Keratinocyte (primary cell): ENCODE measurements around the gene TMEM243. TPM values are rescaled to one million over a fixed set of nuclear protein-coding genes. Genes with fewer than 3 reads are reported as not detected.

Experiments used
- DNase-seq: peaks from one replicate; pipeline ENCODE4 v3.0.0-alpha.2; 2011; ENCODE audit warnings: low read depth, missing footprints, low spot score
- FAIRE-seq: peaks from 2 replicates; lab custom pipeline; 2011; peaks lifted over from hg19 to GRCh38; lab: Jason Lieb, UNC
- H2AFZ ChIP-seq: 2 replicates; pipeline ENCODE4 v1.6.0; 2012; ENCODE audit warnings: low read length, control low read depth, inconsistent platforms; ENCODE audit not compliant: control insufficient read depth
- H3K27ac ChIP-seq: 2 replicates; pipeline ENCODE4 v1.5.1; 2011; ENCODE audit warnings: low read length; ENCODE audit not compliant: control insufficient read depth, insufficient read depth
- H3K27me3 ChIP-seq: 3 replicates; pipeline ENCODE4 v1.6.0; 2011; ENCODE audit warnings: low read length; ENCODE audit not compliant: control insufficient read depth, insufficient read depth; ENCODE audit errors: extremely low read depth
- H3K36me3 ChIP-seq, 2 experiments: 2 replicates in 1 of 2; 3 replicates in 1 of 2; pipeline ENCODE4 v1.5.1; 2011; ENCODE audit warnings: low read length in 2 of 2, mild to moderate bottlenecking in 1 of 2; ENCODE audit not compliant: control insufficient read depth in 2 of 2, insufficient read depth in 2 of 2; ENCODE audit errors: extremely low read depth in 1 of 2
- H3K4me1 ChIP-seq: 3 replicates; pipeline ENCODE4 v1.5.1; 2011; ENCODE audit warnings: low read length; ENCODE audit not compliant: control insufficient read depth, insufficient read depth; ENCODE audit errors: extremely low read depth
- H3K4me2 ChIP-seq: 3 replicates; pipeline ENCODE4 v1.6.0; 2011; ENCODE audit warnings: low read depth, low read length; ENCODE audit not compliant: control insufficient read depth, insufficient read depth; ENCODE audit errors: extremely low read depth
- H3K4me3 ChIP-seq, 3 experiments: fragments of 200-600 bp in 1 of 3; sonication (generic) in 1 of 3; 2 replicates in 2 of 3; 3 replicates in 1 of 3; pipeline ENCODE4 v1.5.1; 2011 to 2016; ENCODE audit warnings: low read length in 3 of 3, mild to moderate bottlenecking in 3 of 3, control low read depth in 2 of 3, inconsistent platforms in 1 of 3, low read depth in 1 of 3, mixed read lengths in 1 of 3, mixed run types in 1 of 3, moderate library complexity in 1 of 3; ENCODE audit not compliant: control insufficient read depth in 2 of 3, insufficient read depth in 2 of 3; ENCODE audit errors: extremely low read depth in 1 of 3
- H3K79me2 ChIP-seq: 2 replicates; pipeline ENCODE4 v1.6.0; 2012; ENCODE audit warnings: low read length; ENCODE audit not compliant: control insufficient read depth, insufficient read depth
- H3K9ac ChIP-seq: 3 replicates; pipeline ENCODE4 v1.6.0; 2011; ENCODE audit warnings: low read length; ENCODE audit not compliant: control insufficient read depth, insufficient read depth; ENCODE audit errors: extremely low read depth
- H3K9me1 ChIP-seq: 3 replicates; pipeline ENCODE4 v1.6.0; 2011; ENCODE audit warnings: low read length; ENCODE audit not compliant: control insufficient read depth, insufficient read depth; ENCODE audit errors: extremely low read depth
- H3K9me3 ChIP-seq: 2 replicates; pipeline ENCODE4 v1.5.1; 2012; ENCODE audit warnings: low read depth, low read length; ENCODE audit not compliant: control insufficient read depth
- H4K20me1 ChIP-seq: 3 replicates; pipeline ENCODE4 v1.6.0; 2011; ENCODE audit warnings: low read length; ENCODE audit not compliant: control insufficient read depth, insufficient read depth; ENCODE audit errors: extremely low read depth
- EZH2 ChIP-seq: IDR thresholded peaks from one replicate; pipeline ENCODE4 v1.6.1; 2012; ENCODE audit warnings: inconsistent platforms, mild to moderate bottlenecking, low read length, moderate library complexity
- dilution Hi-C: fragments of 300-500 bp; cut with MboI; formaldehyde crosslinking; loops from one replicate; pipeline ENCODE4 v1.7.0; 2020; ENCODE audit warnings: low sequenced_read_pairs; ENCODE audit not compliant: extremely low pct_ligation_motif_present
- polyA plus RNA-seq, 5 experiments: library from polyadenylated mRNA; depleted of rRNA in 3 of 5; stranded (reverse) in 3 of 5; stranded (forward) in 1 of 5; unstranded in 1 of 5; fragments of >200 nt; gene quantifications; 1 replicate in 1 of 5; 2 replicates in 3 of 5; 3 replicates in 1 of 5; pipeline versions ENCODE4 v1.2.1 to v1.2.3, GENCODE V29; 2011 to 2012; ENCODE audit warnings: missing spikeins in 2 of 5, low read depth in 1 of 5, low replicate concordance in 1 of 5
- TF ChIP-seq, protein P1 (sequence below), 3 experiments: IDR thresholded peaks in 1 of 3; conservative IDR thresholded peaks in 1 of 3; optimal IDR thresholded peaks in 1 of 3; 2 replicates in 2 of 3; 3 replicates in 1 of 3; pipeline versions ENCODE3 to v1.5.1; 2011; ENCODE audit warnings: low read length in 3 of 3, mild to moderate bottlenecking in 3 of 3, moderate library complexity in 2 of 3, control low read depth in 1 of 3, inconsistent platforms in 1 of 3; ENCODE audit not compliant: insufficient read depth in 2 of 3; ENCODE audit errors: extremely low read depth in 1 of 3

TMEM243 gene
- polyA plus RNA-seq, 1 donor (not counting 4 experiments of a cell fraction or from before 2014, with no cell fraction given), result 30.6 TPM

DNA sequence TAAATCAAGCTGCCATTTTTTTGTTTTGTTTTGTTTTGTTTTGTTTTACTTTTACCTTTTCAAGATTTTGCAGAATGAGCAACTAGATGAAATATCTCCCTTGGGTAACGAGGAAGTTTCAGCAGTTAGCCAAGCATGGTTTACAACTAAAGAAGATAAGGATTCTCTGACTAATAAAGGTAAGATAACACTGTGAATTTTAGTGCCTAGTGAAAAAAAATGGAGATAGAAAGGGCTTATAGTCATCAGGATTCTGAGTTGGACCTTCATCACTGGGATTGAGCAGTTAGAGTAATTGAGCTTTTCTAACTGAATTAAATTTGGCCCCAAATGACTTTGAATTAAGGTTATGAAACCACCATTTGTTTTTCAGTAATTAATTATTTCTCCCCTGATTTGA is 46.1 kb downstream of the TMEM243 start:
- Histone ChIP-seq H3K9ac (no peak overlapping the region), H3K79me2 (no peaks in the 10 kb centered on the region), H3K27me3 (no peaks in the 10 kb centered on the region), H4K20me1 (no peaks in the 10 kb centered on the region), H3K36me3 (peaks cover 22 to 43% of the 10 kb centered on the region in 2 experiments), H3K4me1 (no peaks in the 10 kb centered on the region), H3K4me2 (no peak overlapping the region), H2AFZ (no peak overlapping the region), H3K9me1 (no peaks in the 10 kb centered on the region), H3K27ac (no peak overlapping the region), H3K4me3 (no peak overlapping the region), H3K9me3 (no peaks in the 10 kb centered on the region)
- TF ChIP-seq, protein P1, sequence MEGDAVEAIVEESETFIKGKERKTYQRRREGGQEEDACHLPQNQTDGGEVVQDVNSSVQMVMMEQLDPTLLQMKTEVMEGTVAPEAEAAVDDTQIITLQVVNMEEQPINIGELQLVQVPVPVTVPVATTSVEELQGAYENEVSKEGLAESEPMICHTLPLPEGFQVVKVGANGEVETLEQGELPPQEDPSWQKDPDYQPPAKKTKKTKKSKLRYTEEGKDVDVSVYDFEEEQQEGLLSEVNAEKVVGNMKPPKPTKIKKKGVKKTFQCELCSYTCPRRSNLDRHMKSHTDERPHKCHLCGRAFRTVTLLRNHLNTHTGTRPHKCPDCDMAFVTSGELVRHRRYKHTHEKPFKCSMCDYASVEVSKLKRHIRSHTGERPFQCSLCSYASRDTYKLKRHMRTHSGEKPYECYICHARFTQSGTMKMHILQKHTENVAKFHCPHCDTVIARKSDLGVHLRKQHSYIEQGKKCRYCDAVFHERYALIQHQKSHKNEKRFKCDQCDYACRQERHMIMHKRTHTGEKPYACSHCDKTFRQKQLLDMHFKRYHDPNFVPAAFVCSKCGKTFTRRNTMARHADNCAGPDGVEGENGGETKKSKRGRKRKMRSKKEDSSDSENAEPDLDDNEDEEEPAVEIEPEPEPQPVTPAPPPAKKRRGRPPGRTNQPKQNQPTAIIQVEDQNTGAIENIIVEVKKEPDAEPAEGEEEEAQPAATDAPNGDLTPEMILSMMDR (optimal IDR thresholded peaks at IDR 0.05 in 1 of 3, IDR thresholded peaks at IDR 0.05 in 1 of 3, conservative IDR thresholded peaks at IDR 0.05 in 1 of 3; ENCODE audit: extremely low read depth in 1 of 3, insufficient read depth in 2 of 3, low read length in 3 of 3), result no peak
- TF ChIP-seq EZH2, result no peak
- no peak for FAIRE-seq
- no peak for DNase-seq
- dilution Hi-C loops, result no loop called here

DNA sequence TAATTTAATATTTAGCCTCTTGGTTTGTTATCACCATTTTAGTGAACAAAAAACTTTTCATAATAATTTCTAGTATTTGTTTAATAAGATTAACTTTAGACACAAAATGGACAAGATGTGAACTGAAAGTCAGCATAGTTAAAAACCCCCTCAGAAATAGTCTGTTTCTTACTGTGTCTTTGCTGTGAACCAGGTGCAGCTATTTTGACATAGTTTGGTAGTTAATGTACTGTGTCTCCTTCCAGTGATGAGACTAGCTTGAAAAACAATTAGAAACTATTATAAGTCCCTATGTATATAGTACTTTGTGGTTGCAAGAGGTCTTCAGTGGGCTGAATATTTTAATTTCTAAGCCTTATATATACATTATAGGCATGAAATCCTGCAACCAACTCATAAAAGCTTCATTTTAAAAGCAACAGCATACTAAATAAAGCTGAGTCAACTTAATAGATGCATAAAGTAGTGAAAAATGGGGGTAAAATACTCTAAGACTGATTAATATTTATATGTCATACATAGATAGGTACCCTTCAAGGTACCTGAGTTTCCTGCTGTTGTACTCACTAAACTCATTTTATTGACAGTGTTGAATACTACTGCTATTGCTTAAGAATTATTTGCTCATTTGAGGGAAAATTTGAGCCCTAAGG is 48.1 kb downstream of the TMEM243 start:
- FAIRE-seq, result no peak
- H3K36me3 ChIP-seq, result peaks cover 25 to 52% of the 10 kb centered on the region in 2 experiments
- no peak overlapping the region for H3K9ac ChIP-seq
- no peaks in the 10 kb centered on the region for H3K4me1 ChIP-seq
- no peak for DNase-seq
- H3K4me3 ChIP-seq, result no peak overlapping the region
- no peaks in the 10 kb centered on the region for H3K9me1 ChIP-seq
- H2AFZ ChIP-seq, result no peak overlapping the region
- H3K9me3 ChIP-seq, result no peaks in the 10 kb centered on the region
- H3K27me3 ChIP-seq, result no peaks in the 10 kb centered on the region
- no peak for TF ChIP-seq EZH2
- TF ChIP-seq, protein P1 (optimal IDR thresholded peaks at IDR 0.05 in 1 of 3, IDR thresholded peaks at IDR 0.05 in 1 of 3, conservative IDR thresholded peaks at IDR 0.05 in 1 of 3; ENCODE audit: extremely low read depth in 1 of 3, insufficient read depth in 2 of 3, low read length in 3 of 3), result no peak
- H4K20me1 ChIP-seq, result no peaks in the 10 kb centered on the region
- peaks cover 3% of the 10 kb centered on the region for H3K79me2 ChIP-seq
- H3K27ac ChIP-seq, result no peak overlapping the region
- no peak overlapping the region for H3K4me2 ChIP-seq
- dilution Hi-C loops, result no loop called here
